HepG2 (cell line): ENCODE measurements around the gene C2CD2. TPM values are rescaled to one million over a fixed set of nuclear protein-coding genes. Genes with fewer than 3 reads are reported as not detected.

ENCODE experiments used
- CAMTA2 ChIP-seq: sonication (generic); formaldehyde crosslinking; IDR thresholded peaks from 2 replicates; pipeline ENCODE4 v1.4.0; 2020; ENCODE audit warnings: mild to moderate bottlenecking, missing genetic modification reagents, borderline replicate concordance
- FOXK1 ChIP-seq: sonication (generic); formaldehyde crosslinking; IDR thresholded peaks from 2 replicates; pipeline ENCODE4 v1.4.0; 2020; ENCODE audit warnings: low read depth, missing genetic modification reagents, borderline replicate concordance
- REXO4 ChIP-seq: sonication (generic); formaldehyde crosslinking; IDR thresholded peaks from 2 replicates; pipeline ENCODE4 v1.8.0; 2022; ENCODE audit warnings: missing genetic modification reagents, mild to moderate bottlenecking, borderline replicate concordance
- SNAI1 ChIP-seq: sonication (generic); formaldehyde crosslinking; IDR thresholded peaks from 2 replicates; pipeline ENCODE4 v1.5.0; 2020; ENCODE audit warnings: mild to moderate bottlenecking, missing genetic modification reagents, borderline replicate concordance
- TBL1XR1 ChIP-seq: fragments of 150-350 bp; IDR thresholded peaks from 2 replicates; pipeline ENCODE4 v1.6.1; 2014; ENCODE audit warnings: borderline replicate concordance, low read length; ENCODE audit not compliant: partially characterized antibody
- TFAP4 ChIP-seq: sonication (generic); IDR thresholded peaks from 2 replicates; pipeline ENCODE4 v1.6.1; 2016; ENCODE audit warnings: low read depth, borderline replicate concordance
- THYN1 ChIP-seq: sonication (generic); formaldehyde crosslinking; IDR thresholded peaks from 2 replicates; pipeline ENCODE4 v1.8.1; 2023; ENCODE audit warnings: low read depth, mild to moderate bottlenecking, moderate library complexity, missing genetic modification reagents, borderline replicate concordance
- U2AF1 ChIP-seq: fragments of 200-400 bp; formaldehyde crosslinking; optimal IDR thresholded peaks from 2 replicates; pipeline ENCODE3; 2017; ENCODE audit warnings: mild to moderate bottlenecking, low read depth, low read length
- XRCC5 ChIP-seq: fragments of 200-400 bp; formaldehyde crosslinking; optimal IDR thresholded peaks from 2 replicates; pipeline ENCODE3; 2017; ENCODE audit warnings: mild to moderate bottlenecking, low read length
- YEATS2 ChIP-seq: sonication (generic); formaldehyde crosslinking; IDR thresholded peaks from 2 replicates; pipeline ENCODE4 v1.4.0; 2020; ENCODE audit warnings: missing genetic modification reagents, borderline replicate concordance
- ZNF335 ChIP-seq: sonication (generic); formaldehyde crosslinking; IDR thresholded peaks from 2 replicates; pipeline ENCODE4 v1.4.0; 2020; ENCODE audit warnings: missing genetic modification reagents
- ZNF34 ChIP-seq: sonication (generic); formaldehyde crosslinking; IDR thresholded peaks from 2 replicates; pipeline ENCODE4 v1.4.0; 2020; ENCODE audit warnings: mild to moderate bottlenecking, missing genetic modification reagents, borderline replicate concordance
- ZNF383 ChIP-seq: sonication (generic); formaldehyde crosslinking; IDR thresholded peaks from 2 replicates; pipeline ENCODE4 v1.4.0; 2020; ENCODE audit warnings: missing genetic modification reagents, mild to moderate bottlenecking, borderline replicate concordance
- ZNF557 ChIP-seq: sonication (generic); formaldehyde crosslinking; IDR thresholded peaks from 2 replicates; pipeline ENCODE4 v1.4.0; 2020; ENCODE audit warnings: missing genetic modification reagents
- polyA plus RNA-seq, 8 experiments: library from polyadenylated mRNA; depleted of rRNA in 3 of 8; stranded (reverse) in 7 of 8; unstranded in 1 of 8; fragments of >200 nt; fragmentation: Illumina TruSeq in 4 of 8; extraction: Trizol in 4 of 8; gene quantifications; 2 replicates each; pipeline versions ENCODE4 v1.2.1 to v1.2.3, GENCODE V29; 2011 to 2016; ENCODE audit warnings: low read depth in 4 of 8, missing spikeins in 1 of 8, mixed read lengths in 1 of 8; ENCODE audit not compliant: insufficient read depth in 1 of 8
- total RNA-seq, 5 experiments: library from RNA; depleted of rRNA; stranded (reverse); fragments of >200 nt; fragmentation: Illumina TruSeq; extraction: Trizol; gene quantifications; 2 replicates each; pipeline ENCODE4 v1.2.3, GENCODE V29; 2016; ENCODE audit warnings: low read depth in 1 of 5
- TF ChIP-seq, protein P1 (sequence below): sonication (generic); formaldehyde crosslinking; IDR thresholded peaks from 2 replicates; pipeline ENCODE4 v1.5.0; 2020; ENCODE audit warnings: mild to moderate bottlenecking, missing genetic modification reagents
- TF ChIP-seq, protein P2 (sequence below): IDR thresholded peaks from 2 replicates; pipeline ENCODE4 v1.6.1; 2016; ENCODE audit warnings: low read depth
- TF ChIP-seq, protein P3 (sequence below): sonication (generic); formaldehyde crosslinking; IDR thresholded peaks from 2 replicates; pipeline ENCODE4 v1.4.0; 2020; ENCODE audit warnings: missing genetic modification reagents
- TF ChIP-seq, protein P4 (sequence below): sonication (generic); formaldehyde crosslinking; IDR thresholded peaks from 2 replicates; pipeline ENCODE4 v1.5.0; 2020; ENCODE audit warnings: missing genetic modification reagents

C2CD2 gene
- total and polyA plus RNA-seq, 2 of the 13 experiments (the other 11 are each of a cell fraction or from before 2014, with no cell fraction given): 12.5 to 19.7 TPM

DNA sequence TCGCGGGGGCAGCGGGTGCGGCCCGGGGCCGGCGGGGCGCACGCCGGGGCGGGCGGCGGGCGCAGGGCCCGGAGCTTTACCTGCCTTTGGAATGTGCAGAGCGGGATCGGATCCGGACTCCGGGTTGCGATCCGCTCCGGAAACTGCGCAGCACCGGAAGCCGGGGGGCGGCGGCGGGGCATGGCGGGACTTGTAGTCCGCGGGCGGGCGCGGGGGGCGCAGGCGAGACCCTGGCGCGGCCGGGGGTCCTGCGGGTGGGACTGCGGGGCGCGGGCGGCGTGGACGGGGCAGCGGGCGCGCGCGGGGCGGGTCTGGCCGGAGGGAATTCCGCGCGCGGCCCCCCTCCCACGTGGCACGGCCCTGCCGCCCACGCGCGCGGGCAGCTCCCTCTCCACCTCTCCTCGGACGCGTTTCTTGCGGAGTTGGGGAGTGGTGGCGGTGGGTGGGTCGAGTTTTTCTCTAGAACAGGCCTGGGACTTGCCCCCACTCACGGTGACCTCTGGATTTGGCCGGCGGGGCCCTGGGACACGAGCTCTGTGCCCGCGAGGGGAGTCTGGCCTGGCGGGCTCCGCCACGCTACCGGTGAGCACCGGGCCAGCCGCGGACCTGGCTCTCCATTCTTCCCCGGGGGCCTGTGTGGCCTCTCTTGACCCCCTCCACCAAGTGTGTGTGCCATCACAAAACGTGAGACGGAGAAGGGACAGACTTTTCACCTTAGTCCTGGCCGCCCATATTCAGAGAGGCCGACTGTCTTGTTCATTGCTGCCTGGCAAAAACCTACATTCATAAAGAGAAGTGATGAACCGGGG lies 74.4 kb downstream of the C2CD2 start, which contains the start of gene PRDM15 (continued):
- TF ChIP-seq ZNF335 (no peak), TBL1XR1 (no peak), XRCC5 (no peak), TFAP4 (no peak), SNAI1 (CRISPR knock-in tag) (no peak), THYN1 (CRISPR knock-in tag) (no peak), ZNF34 (no peak), YEATS2 (CRISPR knock-in tag) (no peak), ZNF557 (CRISPR knock-in tag) (no peak), FOXK1 (no peak), ZNF383 (no peak), CAMTA2 (CRISPR knock-in tag) (no peak), REXO4 (CRISPR knock-in tag) (no peak), U2AF1 (no peak)
- TF ChIP-seq, protein P1, sequence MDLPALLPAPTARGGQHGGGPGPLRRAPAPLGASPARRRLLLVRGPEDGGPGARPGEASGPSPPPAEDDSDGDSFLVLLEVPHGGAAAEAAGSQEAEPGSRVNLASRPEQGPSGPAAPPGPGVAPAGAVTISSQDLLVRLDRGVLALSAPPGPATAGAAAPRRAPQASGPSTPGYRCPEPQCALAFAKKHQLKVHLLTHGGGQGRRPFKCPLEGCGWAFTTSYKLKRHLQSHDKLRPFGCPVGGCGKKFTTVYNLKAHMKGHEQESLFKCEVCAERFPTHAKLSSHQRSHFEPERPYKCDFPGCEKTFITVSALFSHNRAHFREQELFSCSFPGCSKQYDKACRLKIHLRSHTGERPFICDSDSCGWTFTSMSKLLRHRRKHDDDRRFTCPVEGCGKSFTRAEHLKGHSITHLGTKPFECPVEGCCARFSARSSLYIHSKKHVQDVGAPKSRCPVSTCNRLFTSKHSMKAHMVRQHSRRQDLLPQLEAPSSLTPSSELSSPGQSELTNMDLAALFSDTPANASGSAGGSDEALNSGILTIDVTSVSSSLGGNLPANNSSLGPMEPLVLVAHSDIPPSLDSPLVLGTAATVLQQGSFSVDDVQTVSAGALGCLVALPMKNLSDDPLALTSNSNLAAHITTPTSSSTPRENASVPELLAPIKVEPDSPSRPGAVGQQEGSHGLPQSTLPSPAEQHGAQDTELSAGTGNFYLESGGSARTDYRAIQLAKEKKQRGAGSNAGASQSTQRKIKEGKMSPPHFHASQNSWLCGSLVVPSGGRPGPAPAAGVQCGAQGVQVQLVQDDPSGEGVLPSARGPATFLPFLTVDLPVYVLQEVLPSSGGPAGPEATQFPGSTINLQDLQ (CRISPR knock-in tag): 0 out of 2 replicates have a peak, but pooled peaks have one; percentile 30
- TF ChIP-seq, protein P2, sequence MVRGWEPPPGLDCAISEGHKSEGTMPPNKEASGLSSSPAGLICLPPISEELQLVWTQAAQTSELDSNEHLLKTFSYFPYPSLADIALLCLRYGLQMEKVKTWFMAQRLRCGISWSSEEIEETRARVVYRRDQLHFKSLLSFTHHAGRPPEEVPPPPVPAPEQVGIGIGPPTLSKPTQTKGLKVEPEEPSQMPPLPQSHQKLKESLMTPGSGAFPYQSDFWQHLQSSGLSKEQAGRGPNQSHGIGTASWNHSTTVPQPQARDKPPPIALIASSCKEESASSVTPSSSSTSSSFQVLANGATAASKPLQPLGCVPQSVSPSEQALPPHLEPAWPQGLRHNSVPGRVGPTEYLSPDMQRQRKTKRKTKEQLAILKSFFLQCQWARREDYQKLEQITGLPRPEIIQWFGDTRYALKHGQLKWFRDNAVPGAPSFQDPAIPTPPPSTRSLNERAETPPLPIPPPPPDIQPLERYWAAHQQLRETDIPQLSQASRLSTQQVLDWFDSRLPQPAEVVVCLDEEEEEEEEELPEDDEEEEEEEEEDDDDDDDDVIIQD (CRISPR knock-in tag): no peak
- TF ChIP-seq, protein P3, sequence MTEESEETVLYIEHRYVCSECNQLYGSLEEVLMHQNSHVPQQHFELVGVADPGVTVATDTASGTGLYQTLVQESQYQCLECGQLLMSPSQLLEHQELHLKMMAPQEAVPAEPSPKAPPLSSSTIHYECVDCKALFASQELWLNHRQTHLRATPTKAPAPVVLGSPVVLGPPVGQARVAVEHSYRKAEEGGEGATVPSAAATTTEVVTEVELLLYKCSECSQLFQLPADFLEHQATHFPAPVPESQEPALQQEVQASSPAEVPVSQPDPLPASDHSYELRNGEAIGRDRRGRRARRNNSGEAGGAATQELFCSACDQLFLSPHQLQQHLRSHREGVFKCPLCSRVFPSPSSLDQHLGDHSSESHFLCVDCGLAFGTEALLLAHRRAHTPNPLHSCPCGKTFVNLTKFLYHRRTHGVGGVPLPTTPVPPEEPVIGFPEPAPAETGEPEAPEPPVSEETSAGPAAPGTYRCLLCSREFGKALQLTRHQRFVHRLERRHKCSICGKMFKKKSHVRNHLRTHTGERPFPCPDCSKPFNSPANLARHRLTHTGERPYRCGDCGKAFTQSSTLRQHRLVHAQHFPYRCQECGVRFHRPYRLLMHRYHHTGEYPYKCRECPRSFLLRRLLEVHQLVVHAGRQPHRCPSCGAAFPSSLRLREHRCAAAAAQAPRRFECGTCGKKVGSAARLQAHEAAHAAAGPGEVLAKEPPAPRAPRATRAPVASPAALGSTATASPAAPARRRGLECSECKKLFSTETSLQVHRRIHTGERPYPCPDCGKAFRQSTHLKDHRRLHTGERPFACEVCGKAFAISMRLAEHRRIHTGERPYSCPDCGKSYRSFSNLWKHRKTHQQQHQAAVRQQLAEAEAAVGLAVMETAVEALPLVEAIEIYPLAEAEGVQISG (CRISPR knock-in tag): no peak
- TF ChIP-seq, protein P4, sequence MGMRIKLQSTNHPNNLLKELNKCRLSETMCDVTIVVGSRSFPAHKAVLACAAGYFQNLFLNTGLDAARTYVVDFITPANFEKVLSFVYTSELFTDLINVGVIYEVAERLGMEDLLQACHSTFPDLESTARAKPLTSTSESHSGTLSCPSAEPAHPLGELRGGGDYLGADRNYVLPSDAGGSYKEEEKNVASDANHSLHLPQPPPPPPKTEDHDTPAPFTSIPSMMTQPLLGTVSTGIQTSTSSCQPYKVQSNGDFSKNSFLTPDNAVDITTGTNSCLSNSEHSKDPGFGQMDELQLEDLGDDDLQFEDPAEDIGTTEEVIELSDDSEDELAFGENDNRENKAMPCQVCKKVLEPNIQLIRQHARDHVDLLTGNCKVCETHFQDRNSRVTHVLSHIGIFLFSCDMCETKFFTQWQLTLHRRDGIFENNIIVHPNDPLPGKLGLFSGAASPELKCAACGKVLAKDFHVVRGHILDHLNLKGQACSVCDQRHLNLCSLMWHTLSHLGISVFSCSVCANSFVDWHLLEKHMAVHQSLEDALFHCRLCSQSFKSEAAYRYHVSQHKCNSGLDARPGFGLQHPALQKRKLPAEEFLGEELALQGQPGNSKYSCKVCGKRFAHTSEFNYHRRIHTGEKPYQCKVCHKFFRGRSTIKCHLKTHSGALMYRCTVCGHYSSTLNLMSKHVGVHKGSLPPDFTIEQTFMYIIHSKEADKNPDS: no peak
